ENCODE measurements around the gene PACRG. TPM values are rescaled to one million over a fixed set of nuclear protein-coding genes. Genes with fewer than 3 reads are reported as not detected.

The PACRG gene
- total RNA-seq, 1 donor, result under 0.01 TPM

DNA sequence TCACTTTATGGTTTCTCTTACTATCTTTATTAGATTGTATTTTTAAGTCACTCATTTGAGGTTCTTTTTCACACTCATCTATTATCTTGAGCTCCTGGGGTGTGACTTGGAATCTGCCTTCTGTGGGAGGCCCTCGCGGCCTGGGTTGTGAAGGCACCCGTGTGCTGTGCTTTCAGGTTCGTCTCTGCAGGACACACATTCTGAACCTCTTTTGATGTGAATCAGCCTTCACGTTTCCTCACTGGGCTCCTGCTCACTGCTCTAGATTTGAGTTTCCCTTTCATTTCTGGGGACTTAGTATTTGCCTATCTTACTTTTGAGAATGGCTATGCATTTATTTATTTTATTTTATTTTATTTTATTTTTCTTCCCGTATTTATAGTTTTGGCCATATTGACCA lies 97.8 kb downstream of the PACRG start:
- TF ChIP-seq, protein P1, sequence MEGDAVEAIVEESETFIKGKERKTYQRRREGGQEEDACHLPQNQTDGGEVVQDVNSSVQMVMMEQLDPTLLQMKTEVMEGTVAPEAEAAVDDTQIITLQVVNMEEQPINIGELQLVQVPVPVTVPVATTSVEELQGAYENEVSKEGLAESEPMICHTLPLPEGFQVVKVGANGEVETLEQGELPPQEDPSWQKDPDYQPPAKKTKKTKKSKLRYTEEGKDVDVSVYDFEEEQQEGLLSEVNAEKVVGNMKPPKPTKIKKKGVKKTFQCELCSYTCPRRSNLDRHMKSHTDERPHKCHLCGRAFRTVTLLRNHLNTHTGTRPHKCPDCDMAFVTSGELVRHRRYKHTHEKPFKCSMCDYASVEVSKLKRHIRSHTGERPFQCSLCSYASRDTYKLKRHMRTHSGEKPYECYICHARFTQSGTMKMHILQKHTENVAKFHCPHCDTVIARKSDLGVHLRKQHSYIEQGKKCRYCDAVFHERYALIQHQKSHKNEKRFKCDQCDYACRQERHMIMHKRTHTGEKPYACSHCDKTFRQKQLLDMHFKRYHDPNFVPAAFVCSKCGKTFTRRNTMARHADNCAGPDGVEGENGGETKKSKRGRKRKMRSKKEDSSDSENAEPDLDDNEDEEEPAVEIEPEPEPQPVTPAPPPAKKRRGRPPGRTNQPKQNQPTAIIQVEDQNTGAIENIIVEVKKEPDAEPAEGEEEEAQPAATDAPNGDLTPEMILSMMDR (IDR thresholded peaks at IDR 0.05; ENCODE audit: insufficient read depth, low read depth, low read length), result no peak
- DNase-seq (ENCODE audit: low read depth), result no peak
- no peak overlapping the region for H3K4me3 ChIP-seq (ENCODE audit: low read depth, low read length)

DNA sequence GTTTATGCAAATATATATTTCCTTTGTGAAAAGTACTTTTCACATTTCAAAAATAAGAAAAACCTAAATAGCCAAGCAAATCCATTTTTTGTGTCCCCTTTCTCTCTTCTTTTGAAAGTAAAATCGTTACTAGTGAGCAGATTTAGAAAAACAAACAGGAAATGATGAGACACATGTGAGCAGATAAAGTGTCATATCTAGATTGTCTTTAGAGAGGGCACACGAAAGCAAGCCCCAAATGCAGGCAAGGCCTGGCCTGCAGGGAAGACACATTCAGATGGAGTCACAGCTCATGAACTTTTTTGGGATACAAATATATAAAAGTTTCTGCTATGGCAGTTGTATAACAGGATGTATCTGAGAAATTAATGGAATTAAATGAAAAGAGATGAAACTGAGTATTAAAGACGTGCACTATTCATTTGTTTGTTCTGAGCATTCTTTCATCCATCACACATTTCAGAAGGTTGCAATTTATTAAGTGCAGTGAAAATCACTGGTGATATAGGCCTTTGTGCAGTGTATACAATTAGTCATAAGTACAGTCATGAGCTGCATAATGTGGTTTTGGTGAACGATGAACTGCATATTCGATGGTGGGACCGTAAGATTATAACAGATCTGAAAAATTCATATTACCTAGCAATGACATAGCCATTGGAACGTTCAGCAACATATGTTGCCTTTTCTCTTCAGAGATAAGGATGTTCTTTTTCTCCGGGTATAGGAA lies 101.4 kb downstream of the PACRG start:
- no peak for DNase-seq (ENCODE audit: low read depth)
- TF ChIP-seq, protein P1 (IDR thresholded peaks at IDR 0.05; ENCODE audit: insufficient read depth, low read depth, low read length), result no peak
- no peak overlapping the region for H3K4me3 ChIP-seq (ENCODE audit: low read depth, low read length)

DNA sequence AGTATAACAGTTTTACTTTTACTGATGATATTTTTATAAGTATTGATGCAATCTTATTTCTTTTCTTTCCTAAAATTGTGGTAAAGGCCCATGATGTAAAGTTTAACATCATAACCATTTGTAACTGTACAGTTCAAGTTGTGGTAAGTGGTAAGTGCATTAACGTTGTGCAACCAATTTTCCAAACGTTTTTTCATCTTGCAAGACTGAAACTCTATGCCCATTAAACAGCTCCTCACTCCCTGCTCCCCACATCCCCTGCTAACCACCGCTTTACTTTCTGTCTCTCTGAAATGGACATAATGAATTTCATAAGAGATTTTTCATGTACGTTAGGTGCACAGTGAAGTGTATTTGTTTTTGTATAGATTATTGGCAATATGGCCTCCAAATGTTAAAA lies 106.0 kb downstream of the PACRG start:
- TF ChIP-seq, protein P1 (IDR thresholded peaks at IDR 0.05; ENCODE audit: insufficient read depth, low read depth, low read length), result no peak
- no peak for DNase-seq (ENCODE audit: low read depth)
- no peak overlapping the region for H3K4me3 ChIP-seq (ENCODE audit: low read depth, low read length)

DNA sequence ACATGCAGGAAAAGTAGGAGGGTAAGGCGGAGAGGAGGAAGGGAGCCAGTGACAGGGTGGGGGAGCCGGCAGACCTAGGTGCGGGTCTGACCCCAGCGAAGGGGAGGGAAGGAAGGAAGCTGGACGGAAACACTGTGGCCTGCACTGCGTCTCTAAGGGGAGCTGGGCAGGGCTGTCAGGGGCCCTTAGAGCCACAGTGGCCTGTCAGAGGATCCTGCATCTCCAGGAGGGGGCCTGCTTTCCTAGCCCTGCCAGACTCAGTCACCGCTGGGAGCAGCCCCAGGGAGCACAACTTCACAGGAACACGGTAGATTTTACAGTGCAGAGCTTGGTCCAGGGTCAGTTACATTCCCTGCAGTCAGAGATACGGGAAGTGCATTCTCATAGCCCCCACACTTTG lies 118.2 kb downstream of the PACRG start:
- no peak overlapping the region for H3K4me3 ChIP-seq (ENCODE audit: low read depth, low read length)
- DNase-seq (ENCODE audit: low read depth), result no peak
- TF ChIP-seq, protein P1 (IDR thresholded peaks at IDR 0.05; ENCODE audit: insufficient read depth, low read depth, low read length), result no peak

DNA sequence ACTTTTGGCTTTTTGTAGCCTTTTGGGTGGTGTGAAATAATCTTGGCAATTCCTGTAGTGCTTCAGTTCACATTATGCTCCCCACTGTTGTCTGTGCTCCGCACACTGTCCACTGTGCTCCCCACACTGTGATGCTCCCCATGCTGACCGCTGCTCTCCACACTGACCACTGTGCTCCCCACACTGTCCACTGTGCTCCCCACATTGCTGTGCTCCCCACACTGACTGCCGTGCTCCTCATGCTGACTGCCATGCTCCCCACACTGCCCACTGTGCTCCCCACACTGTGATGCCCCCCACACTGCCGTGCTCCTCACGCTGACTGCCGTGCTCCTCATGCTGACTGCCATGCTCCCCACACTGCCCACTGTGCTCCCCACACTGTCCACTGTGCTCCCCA lies 118.9 kb downstream of the PACRG start:
- no peak for DNase-seq (ENCODE audit: low read depth)
- TF ChIP-seq, protein P1 (IDR thresholded peaks at IDR 0.05; ENCODE audit: insufficient read depth, low read depth, low read length), result no peak
- no peak overlapping the region for H3K4me3 ChIP-seq (ENCODE audit: low read depth, low read length)

DNA sequence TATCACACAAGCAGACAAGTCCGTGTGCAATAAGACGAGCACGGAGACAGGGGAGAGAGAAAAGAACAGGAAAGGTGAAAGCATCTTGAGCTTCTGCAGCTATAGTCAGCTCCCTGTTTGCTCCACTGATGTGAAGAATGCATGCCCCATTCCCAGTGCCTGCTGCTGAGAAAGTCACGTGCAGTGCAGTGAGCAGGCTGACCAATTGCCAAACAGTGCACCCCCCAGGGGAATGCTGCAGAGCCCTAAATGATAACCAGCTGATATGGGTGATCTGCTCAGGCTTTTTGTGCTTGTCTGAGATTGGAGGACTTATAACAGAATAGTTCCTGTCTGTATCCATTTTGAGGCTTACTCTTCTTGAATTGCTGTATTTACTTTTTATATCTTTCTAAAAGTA lies 121.5 kb downstream of the PACRG start:
- TF ChIP-seq, protein P1 (IDR thresholded peaks at IDR 0.05; ENCODE audit: insufficient read depth, low read depth, low read length), result no peak
- no peak for DNase-seq (ENCODE audit: low read depth)
- H3K4me3 ChIP-seq (ENCODE audit: low read depth, low read length), result no peak overlapping the region

DNA sequence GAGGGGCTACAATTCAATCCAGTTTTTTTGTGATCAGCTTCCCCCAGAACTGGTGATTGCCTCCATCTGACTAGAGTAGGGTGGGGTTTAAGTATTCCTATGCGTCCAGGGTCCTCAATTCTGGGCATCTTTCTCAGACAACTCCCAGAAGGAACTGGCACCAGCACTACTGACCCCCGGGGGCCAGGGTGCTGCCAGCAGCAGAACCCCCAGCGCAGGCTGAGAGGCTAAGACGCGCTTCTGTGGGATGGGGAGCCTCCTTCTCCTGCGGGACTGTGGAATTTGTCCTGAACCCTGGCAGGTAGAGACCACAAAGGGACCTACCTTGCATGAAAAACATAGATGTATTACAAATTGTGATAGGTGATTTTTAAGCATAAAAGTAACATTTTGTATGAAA lies 124.4 kb downstream of the PACRG start:
- H3K4me3 ChIP-seq (ENCODE audit: low read depth, low read length), result no peak overlapping the region
- TF ChIP-seq, protein P1 (IDR thresholded peaks at IDR 0.05; ENCODE audit: insufficient read depth, low read depth, low read length), result no peak

More for the DNA sequence above, 124.4 kb downstream of the PACRG start:
- DNase-seq (ENCODE audit: low read depth), result no peak

Measured in fibroblast of villous mesenchyme (primary cell).